T-helper 22 cell (primary cell): Measurements from ENCODE around the gene HCRTR1.

Experiments
- DNase-seq: peaks from one replicate; pipeline ENCODE4 v3.0.0-alpha.2; 2020; ENCODE audit warnings: low read depth

Gene HCRTR1

DNA sequence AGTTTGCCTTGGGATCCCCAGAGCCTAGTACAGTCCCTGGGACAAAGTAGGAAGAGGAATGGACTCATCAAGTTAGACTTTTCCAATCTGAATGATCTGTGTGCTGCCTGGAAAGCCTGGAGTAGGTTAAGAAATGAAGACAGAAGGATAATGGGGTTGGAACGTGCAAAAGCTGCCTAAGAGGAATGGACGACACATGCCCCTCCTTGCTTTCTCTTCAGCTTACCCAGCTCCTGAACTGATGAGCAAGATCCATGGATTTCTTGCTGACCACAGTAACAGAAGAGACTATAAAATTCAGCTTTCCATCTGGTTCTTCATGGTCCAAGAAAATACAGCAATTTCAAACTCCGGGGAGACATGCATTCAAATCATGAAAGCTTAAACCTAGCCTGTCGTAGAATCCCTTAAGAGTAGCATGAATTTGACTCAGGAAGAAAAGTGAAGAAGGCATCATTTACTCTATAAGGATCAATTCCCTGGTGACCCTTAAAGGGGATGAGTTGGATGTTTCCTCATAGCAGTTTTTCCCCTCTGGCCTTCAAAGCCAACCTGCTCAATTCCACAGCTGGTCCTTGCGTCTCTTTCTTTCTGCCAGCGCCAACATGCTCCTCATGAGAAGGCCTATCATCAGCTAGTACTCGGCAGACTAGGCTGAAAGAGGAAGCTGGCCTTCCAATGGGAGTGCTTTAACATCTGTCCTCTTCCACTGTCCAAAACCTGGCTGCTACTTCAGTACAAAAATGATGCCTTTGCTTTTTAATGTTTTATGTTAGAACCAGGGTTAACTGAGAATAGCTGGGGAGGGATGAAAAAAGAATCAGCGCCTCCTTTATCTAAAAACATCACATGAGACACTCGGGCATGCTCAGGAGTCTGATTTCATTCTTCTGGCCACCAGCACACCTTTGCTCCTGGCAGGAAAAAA, 32.9 kb downstream of the HCRTR1 start:
- no peak for DNase-seq

DNA sequence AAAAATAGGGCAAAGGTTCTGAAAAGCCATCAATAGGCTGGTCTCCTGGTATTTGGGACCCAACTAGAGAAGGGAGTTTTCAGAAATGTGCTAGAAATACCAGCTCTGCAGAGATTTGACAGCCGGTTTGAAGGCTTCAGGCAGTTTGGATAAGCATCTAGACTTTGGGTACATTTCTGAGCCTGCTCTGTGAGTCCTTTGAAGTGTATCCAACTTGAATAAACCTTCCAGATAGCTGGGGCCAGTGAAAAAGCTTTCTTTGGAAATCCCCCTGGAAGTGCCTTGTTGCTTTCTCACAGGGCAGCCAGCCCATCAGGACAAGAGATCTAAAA, 33.6 kb downstream of the HCRTR1 start:
- no peak for DNase-seq

DNA sequence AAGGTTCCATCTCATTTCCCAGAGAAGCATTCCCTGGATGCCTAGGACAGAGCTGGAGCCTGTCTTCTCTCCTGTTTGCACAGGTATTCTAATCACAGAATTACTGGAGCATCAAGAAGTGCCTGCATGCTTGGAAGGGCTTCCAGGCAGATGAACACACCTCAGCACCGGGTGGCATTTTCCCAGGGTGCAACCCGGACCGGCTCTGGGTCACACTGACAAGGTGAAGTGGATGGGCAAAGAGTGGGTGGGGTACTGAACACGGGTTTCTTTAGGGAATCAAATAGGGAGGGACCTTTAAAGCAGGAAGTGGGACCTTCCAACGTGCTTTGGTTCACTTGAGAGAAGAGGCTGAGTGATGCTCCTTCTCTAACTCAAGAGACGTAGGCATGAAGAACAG, 34.3 kb downstream of the HCRTR1 start:
- DNase-seq, result no peak

DNA sequence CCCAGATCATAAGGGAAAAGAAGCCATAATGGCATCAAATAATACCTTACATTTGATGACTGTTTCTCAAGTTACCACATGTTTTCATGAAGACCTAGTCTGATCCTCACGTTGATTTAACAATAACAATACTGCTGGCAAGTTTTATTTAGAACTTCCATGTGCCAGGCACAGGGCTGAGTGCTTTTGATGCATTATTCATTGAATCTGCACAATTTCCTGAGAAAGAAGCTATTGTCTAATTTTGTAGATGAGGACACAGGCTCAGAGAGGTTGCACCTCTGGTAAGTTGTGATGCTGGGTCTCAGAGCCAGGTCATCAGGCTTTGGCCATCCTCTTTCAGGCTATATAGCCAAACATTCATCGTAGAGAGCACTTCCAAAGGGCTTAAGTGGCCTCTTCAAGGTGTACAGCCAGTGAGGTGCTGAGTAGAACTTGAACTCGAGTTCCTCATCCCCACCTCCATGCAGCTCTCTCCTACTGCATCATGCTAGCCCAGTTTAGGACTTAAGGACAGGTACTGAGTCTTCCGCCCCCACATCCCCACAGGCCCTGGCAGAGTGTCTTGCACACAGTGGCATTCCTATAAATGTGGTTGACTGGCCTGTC, 35.5 kb downstream of the HCRTR1 start:
- DNase-seq, result no peak

DNA sequence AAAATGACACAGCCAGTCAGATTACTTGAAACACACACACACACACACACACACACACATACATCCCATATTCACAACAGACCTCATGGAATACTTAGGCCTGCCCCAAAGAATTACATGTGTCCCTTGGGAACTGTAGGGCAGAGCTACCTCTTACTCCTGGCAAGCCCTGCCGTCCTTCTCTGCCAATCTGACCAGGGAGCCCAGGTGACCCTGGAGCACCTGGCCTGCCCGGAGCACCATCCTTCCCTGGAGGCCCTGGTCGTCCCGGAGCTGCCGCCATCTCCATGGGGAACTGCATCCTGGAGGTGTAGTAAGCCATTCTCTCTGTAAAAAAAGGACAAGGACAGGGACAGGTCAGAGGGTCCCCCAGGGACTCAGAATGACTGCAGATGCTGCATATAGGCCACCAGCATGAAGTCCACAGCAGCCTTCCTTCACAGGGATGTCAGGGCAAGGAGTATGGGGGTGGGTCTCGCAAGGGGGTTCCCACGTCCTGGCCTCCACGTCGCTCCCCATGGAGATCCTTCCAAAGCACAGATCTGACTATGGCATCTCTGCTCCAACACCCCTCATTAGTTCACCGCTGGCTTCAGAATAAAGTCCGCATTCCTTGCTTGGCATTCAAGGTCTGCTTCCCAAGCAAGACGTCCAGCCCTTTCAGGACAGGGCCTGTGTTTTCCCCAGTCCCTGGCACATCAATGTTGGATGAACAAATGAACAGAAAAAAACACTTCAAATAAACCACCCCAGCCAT, 36.4 kb downstream of the HCRTR1 start:
- DNase-seq, result no peak

DNA sequence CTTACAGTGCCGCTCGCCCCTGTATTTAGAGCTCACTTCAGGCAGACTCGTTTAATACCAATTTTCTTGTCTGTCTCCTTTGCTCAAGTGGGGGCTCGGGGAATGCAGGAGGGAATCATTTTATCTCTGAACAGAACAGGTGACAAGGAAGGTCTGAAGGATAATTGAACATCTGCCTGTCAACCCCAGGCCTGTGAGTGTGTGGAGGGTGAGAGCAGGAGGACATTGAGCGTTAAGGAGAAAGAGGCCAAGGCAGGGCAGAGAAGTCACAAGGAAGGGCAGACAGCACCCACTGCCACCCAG, 36.9 kb downstream of the HCRTR1 start:
- no peak for DNase-seq

DNA sequence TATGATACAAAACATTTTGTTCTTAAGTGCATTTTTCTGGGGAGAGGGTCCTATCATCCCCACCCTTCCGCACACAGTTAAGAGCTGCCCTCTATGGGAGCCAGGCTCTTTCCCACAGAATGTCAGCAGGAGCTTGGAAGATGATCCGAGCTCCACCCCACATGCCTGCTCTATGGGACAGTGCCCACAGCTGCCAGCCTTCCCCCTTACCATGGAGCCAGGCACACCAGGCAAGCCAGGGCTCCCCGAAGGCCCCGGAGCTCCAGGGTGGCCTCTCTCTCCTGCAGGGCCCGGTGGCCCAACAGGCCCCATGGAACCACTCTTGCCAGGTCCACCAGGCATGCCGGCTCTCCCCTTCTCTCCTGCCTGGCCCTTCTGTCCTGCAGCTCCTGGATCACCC, 37.6 kb downstream of the HCRTR1 start:
- DNase-seq, result no peak

DNA sequence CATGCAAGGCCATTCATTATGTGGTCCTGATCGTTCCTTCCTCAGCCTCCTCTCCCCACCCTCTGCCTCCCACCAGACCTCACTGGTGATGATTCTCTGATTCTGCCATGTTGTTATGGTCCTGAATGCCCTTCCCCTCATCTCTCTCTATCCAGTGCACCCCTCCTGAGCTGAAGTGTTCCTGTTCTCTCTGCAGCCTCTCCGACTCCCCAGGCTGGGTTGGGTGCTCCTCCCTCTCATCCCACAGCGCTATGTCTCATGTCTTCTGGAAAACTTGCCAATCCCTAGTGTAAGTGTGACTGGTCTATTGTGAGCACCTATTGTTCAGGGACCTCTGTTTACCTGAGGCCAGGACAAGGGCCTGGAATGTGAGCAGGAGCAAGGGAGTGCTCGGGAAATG, 38.3 kb downstream of the HCRTR1 start:
- DNase-seq, result no peak

DNA sequence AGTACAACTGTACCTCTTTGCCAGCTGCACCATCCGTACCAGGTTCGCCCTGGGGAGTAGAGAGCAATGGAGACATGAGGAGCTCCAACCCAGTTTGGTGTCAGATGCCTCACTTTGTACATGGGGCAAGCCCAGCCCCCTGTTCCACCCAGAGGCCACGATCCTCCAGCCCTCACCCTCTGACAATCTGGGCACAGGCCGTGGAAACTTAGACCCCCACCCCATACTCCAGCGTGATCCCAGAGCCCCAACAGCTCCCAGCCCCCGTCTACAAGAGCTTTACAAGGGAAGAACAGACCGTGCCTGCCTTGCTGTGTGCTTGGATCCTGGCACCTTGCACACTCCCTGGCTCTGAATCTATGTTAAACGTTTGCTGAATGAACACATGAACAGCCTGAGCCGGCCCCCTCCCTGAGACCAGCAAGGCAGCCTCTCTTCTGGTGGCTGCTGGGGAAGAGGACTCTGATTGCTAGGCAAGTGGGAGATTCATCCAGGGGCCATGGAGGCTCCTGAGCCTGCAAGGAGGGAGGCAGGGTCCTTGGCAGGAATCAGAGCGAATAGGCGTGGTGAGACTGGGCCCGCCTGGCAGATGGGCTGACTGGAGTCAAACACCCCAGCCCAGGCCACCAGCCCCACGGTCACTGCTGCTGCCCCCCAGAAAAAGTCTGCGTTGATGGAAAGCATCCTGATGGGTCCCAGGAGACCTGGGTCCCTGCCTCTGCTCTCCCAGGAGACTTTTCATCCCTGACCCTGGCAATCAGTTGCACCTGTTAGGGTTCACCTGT, 39.7 kb downstream of the HCRTR1 start:
- DNase-seq, result no peak

DNA sequence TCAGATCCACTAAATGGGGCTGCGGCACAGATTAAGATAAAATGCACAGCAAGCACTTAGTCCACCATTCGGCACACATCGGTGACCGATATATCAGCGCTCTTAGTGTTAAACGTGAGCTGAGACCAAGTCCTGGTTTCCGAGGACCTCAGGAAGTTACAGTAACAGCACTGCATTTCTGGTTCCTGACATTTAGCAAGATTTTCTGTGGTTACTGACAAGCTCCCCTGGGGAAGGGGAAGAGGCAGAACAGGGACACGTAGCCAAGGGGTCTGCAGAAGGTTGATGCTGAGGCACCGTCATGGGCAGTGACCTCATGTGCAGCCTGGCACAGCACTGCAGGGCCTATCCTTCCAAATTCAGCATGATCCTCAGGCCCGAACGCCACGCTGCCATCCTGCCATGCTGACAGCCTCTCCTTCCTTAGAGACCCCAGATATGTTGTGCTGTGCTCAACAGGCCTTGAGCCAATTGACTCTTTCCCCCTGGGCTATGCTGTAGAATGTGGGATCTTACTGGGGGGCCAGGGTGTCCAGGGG, 40.6 kb downstream of the HCRTR1 start:
- no peak for DNase-seq

DNA sequence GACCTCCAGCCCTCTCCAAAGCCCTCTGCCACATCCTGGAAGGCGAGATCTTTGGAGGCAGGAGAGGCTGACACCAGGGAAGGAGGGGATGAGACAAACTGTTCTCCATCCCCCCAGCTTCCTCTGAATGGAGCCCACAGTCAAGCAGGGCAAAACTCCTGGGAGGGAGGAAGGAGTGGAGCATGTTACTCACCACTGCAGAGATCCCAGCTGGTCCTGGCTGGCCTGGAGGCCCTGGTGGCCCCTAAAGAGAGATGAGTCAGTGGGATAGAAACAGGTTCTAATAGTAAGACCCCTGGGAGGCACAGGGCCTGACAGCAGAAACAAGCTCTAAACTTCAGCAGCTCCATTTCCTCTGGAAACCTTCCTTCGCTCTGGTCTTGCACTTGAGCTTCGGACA, 41.2 kb downstream of the HCRTR1 start:
- no peak for DNase-seq

DNA sequence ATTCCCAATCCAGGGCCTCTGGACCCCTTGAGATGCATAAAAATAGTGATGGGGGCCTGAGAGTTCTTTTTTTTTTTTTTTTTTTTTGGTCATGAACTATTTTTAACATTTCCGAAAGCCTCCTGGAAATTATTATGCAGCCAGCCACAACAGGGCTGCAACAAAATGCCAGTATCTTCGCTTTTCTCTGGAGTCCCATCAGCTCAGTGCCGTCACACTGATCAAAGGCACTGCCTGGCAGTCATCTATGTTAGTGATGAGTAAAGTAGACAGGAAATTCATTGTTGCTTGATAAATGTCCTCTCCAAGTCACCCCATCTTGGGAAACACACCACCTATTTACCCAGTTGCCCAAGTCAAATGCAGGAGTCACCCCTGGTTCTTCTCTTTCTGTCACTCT, 42.4 kb downstream of the HCRTR1 start:
- DNase-seq, result no peak

DNA sequence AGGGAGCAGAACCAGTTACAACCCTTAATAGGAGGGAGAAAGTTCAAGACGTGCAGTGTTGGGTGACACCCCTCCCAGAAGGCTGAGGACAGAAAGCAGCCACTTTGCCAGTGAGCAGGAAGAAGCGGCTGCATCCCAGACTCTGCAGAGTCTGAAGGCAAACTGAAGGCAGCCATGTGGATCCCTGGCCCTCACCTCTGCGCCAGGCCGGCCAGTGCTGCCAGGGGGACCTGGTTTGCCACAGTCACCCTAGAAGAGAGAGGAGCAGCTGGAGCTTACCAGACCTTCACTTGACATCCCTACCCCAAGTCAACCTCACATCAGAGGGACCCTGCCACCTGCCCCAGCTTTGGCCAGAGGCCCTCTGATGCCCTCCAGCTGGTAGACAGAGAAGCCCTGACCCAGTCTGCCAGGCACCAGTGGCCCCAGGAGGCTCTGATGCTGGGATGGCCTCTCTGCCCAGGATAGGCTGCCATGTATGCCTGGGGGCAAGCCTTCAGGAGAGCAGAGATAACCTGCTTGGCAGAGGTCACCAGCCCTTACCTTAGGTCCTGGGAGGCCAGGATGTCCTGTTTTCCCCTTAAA, 43.5 kb downstream of the HCRTR1 start:
- DNase-seq, result no peak

DNA sequence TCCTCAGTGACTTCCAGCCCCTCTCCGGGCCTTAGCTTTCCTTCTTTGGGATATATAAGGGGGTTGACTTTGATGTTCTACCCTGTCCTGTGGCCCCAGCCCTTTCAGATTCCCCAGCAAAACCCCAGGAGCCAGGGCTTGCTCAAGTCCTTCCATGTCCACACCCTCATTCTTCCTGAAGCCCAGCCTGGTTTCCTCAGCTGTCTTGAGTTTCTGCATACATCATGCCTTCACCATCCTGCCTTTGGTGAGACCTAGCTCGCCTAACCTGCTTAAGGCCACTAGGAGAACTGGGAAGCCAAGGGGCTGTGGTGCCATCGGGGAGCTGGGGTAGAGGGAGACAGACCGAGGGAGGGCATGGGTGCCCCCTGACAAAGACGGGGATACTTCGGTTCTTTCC, 44.4 kb downstream of the HCRTR1 start:
- no peak for DNase-seq

DNA sequence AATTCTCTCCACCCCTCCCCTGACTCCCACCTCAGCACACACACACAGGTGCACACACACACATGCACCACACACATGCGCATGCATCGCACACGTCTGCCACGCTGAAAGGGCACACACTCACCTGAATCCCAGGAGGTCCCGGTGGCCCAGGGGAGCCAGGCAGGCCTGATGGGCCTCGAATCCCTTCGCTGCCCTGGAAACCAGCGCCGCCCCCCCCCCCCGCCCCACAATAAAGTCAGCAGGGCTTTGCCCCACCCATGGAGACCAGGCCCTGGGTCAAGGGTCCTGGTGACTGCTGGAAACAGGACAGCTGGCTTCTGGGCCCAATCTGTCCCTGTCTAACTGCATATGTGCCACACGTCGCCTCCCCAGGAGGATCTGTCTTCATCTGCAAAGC, 45.0 kb downstream of the HCRTR1 start:
- DNase-seq, result no peak

DNA sequence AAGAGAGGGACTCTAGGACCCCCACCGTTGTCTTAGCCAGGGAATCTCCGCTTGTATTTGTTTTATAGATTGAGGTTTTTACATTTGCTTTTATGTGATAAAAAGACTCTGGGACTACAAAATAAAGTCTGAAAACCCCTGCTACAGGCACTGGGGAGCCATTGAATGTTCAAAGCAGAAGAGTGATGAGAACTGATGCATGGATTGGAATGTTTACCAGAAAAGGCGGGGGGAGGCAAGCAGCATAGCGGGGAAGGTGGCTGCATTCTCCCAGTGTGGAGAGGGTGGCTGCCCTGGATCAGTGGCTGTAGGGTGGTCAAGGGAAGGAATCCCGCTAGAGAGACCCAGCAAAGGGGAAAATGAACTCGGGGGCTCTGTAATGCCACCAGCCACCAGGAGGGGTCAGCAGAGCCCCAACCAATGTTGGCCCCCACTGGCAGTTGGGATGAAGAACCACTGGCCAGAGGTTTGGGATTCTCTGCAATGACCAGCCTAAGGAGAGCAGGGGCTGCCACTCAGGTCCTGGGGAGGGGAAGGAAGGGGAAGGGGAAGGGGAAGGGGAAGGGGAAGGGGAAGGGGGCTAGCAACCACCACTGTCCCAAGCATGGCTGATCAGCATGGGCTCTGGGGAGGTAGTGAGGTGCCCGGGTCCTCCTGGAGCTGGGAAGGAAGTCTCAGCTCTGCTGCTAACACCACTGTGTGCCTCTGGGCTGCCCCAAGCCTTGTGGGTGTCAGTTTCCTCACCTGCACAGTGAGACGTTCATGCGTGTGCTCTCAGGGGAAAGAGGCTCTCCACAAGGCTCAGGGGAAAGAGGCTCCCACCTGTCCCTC, 46.3 kb downstream of the HCRTR1 start:
- peak; percentile 17 for DNase-seq

DNA sequence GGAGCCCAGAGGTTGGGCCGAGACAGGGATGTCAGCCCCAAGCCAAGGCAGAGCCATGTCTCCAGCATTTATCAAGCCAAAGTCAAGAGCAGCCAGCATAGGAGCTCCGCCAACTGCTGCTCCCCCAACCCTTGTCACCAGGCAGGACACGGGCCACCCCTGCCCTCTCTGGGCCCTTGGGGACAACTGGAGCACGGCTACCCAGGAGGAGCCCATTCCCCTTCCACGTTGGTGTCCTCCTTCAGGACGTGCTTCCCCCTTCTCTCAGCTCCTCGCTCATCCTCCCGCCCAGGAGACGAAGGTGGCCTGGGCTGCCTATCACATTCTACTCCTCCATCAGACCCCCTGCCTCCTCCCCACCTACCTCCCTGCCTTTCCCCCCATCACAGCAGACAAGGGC, 47.0 kb downstream of the HCRTR1 start:
- DNase-seq, result no peak

DNA sequence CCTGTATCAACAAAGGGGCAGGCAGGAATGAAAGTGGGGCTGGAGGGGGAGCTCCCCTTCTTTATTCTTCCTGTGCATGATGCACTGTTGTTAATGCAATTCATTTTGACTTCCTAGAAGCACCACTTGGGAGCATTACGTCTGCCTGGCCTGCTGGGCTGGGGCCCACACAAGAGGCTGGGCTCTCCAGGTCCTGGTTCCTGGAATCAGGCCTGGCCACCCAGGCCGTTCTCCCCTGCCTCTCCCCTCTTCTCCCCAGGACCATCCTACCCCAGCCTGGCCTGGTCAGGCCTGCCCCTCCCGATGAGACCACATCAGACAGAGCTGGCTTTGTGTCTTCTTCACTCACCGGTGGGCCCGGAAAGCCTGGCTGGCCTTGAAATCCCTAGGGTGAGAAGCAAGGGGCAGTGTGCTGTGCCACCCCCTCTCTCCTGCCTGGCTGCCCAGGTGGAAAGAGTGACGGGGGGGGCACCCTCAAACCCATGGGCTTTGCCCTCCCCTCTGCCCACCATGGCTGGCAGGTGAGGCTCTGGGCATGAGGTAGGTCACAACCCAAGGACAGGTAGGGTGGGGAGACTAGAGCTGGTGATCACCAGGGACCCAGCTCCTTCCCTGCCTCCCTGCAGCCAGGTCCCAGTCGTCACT, 47.9 kb downstream of the HCRTR1 start:
- no peak for DNase-seq

DNA sequence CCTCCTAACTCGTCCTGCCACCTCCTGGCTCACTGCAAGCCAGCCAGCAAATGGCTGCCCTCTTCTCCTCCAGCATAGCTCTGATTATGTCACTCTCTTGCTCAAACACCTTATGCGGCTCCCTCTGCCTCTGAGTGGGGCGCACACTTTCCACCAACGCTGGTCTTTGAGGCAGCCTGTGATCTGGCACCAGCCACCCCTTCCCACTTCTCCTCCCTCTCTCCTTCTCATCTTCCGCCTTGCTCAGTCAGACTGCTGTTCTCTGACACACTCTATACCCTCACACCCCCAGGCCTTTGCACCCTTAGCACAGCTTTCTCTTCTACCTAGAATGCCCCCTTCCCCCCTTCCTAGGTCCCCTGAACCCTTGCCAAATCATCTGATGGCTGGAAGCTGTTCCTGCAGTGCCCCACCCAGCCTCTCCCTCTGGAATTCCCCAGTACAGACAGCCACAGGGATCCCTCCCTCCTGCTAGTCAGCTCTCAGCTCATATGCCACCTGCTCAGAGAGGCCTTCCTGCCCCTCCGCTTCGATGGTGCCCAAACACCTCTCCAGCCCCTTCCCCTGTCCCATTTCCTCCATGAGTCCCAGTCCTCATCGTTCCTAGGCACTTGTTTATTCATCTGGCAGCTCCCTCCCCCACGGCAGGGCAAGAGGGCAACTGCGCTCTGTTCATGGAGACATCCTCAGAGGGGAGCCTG, 48.9 kb downstream of the HCRTR1 start:
- no peak for DNase-seq
